Stimulated activated naive CD4-positive, alpha-beta T cell (primary cell): ENCODE results near the gene SYCE3.

ENCODE experiments used
- DNase-seq, 6 experiments: peaks; one replicate each; lab custom pipeline; 2025; lab: John Stamatoyannopoulos, UW

Gene SYCE3

DNA sequence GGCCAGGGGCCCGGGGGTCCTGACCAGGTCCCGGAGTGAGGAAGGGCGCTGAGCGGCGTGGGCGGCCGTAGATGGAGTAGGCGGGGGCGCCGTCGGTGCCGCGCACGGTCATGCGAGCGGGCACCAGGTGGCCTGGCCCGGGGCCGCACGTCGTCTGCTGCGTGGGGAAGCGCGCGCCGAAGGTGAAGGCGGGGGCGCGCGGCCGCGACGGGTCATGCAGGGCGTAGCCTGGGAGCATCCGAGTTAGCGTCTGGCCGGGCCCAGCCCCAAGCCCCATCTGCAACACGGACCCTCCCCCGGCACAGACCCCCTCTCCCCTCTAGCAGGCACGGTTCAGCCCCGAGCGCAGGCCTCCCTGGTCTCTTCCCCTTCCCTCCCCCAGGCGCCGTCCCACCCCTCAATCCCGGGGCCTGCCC lies 31.2 kb downstream of the SYCE3 start:
- peak in 3 of 6 experiments; percentile 33 to 55 (median 34) for DNase-seq

DNA sequence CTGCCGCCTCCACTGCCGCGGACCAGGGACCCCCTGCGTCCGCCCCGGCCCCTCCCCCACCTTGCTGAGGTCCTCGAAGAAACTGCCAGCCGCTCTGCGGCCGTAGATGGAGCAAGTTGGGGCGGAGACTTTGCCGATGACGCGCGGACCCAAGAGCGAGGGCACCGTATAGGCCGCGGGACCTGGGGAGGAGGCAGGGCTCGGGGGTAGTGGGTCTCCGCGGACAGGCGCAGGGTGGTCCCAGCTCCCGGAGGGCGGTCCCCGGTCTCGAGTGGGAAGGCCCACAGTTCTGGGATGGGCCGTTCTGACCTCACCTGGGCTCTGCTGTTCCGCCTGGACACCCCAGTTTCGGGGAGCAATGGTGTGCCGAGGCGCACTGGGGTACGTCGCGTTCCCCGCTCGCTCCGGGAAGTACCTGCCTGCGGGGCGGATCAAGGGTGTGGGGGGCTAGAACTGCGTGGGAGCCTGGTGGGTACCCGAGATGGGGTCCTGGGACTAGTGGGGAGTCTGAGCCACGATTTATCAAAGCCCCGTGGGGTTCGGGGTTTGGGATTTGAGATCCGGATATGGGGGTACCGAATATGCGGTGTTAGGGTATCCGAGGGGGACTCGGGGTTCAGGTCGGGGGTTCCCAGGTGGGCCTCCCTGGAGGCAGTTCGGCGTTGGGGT lies 31.7 kb downstream of the SYCE3 start:
- DNase-seq, result peak in 4 of 6 experiments; percentile 42 to 66 (median 59)

DNA sequence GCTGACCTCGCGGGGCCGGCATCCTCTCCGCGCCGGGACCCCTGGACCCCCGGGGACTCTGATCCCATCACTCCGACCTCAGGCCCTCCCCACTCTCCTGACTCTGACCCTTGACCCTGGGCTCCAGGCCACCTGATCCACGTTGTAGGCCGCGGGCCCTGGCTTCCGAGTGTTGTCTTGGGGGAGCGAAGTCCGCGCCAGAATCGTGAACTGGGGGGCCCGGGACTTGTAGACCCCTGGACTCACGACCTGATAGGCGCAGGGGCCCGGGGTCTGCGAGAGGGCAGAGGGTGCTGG lies 32.2 kb downstream of the SYCE3 start:
- no peak for DNase-seq

DNA sequence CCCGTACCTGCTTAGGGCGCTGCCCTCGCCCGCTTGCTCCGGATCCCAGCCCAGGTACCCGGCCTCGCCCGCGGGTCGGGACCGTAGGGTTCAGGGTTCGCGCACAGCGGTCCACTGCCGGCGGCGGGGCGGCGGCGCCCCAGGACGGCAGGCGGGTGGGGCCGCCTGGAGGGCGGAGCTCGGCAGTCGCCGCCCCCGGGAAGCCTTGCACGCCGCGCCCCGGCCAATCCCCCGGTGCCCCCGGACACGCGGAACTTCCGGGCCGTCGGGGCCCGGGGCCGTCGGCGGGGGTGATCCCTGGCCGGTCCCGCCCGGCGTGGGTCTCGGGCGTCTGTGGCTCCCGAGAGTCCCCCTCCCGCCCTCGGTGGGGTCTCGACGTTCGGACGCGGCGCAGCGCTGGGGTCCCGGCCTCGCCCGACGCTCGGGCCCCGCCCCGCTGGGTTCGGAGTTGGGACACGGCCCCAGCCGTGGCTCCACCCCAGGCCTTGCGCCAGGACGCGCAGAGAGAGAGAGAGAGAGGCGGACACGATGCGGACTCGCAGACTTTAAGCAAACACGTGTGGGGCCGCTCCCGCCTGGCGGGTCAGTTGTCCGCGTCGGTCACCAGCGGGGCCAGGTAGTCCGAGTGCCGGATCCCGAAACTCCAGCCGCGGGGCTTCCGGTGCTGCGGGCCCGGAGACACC lies 32.7 kb downstream of the SYCE3 start, which contains the start of gene TYMP:
Gene TYMP, minus strand, starts transcription at position 116 of the 683 bp plus-strand sequence. CDS start 303 bp downstream, outside the sequence.
- DNase-seq, result peak in 4 of 6 experiments; percentile 27 to 36 (median 32)

DNA sequence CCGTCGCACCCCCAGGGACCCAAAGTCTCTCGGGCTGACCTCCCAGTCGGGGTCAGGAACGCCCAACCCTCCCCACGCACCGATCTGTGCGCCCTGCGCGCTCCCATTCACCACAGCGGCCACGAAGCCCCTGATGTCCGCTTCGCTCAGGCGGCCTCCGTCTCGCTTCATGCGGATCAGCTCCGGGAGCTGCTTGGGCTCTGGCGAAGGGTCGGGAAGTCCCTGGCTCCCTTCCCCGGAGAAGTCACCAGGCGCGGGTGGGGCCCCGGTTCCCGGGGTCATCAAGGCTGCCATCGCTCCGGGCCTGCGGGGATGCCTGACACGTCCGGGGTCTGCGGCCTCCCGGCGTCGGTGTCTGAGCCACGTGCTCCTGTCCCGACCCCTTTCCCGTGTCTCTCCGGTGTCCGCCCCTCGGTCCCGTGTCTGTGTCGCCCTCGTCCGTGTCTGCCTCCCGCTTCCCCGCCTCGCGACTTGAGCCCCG lies 33.3 kb downstream of the SYCE3 start:
- DNase-seq, result no peak

DNA sequence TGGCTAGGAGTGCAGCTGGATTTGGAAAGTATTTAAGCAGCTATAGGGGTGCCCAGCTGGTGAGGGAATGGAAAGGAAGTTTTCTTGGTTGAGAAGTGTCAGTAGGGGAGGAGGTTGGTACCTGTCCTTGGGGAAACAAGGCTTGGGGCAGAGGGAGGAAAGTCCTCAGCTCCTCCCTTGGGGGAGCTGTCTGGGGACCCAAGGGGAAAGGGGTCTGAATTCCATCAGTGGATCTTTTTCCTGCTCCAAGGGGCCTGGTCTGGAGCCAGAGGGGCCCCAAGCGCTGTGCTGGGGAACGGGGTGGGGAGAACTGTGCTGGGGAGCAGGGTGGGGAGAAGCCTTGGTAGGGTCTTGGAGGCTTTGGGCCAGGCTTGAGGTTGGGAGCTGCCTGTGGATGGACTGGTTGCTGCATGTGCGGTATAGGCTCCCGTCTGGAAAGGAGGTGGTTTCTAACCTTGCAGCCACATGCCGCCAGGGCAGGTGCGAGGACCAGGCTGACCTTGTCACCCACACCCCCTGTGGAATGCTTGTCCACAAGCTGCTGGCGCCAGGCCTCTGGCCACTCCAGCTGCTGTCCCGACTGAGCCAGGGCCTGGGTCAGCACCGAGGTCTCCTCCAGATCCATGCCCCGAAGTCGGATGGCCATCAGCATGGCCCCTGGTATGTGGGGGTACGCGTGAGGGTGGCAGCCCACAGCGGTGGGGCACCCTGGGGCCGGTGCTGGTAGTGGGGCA lies 33.9 kb downstream of the SYCE3 start:
- no peak for DNase-seq

DNA sequence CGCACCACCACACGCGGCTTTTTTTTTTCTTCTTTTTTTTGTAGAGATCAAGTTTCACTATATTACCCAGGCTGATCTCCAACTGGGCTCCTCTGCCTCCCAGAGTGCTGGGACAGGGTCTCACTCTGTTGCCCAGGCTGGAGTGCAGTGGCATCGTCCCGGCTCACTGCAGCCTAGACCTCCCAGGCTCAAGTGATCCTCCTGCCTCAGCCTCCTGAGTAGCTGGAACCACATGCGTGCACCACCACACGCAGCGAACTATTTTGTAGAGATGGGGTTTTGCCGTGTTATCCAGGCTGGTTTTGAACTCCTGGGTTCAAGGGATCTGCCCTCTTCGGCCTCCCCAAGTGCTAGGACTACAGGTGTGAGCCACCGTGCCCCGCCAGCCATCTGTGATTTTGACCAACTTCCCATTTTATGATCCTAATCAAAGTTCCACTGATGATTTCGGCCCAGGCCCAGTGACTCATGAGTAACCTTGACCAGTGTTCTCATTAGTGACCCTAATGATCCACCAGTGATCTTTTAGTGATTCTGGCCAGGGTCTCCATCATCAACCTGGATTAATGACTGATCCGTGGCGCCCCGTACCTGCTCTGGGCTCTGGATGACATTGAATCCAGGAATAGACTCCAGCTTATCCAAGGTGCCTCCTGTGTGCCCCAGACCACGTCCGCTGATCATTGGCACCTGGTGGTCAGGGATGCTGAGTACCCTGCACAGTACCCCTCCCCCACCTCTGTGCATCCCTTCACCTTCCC lies 34.6 kb downstream of the SYCE3 start:
- no peak for DNase-seq

DNA sequence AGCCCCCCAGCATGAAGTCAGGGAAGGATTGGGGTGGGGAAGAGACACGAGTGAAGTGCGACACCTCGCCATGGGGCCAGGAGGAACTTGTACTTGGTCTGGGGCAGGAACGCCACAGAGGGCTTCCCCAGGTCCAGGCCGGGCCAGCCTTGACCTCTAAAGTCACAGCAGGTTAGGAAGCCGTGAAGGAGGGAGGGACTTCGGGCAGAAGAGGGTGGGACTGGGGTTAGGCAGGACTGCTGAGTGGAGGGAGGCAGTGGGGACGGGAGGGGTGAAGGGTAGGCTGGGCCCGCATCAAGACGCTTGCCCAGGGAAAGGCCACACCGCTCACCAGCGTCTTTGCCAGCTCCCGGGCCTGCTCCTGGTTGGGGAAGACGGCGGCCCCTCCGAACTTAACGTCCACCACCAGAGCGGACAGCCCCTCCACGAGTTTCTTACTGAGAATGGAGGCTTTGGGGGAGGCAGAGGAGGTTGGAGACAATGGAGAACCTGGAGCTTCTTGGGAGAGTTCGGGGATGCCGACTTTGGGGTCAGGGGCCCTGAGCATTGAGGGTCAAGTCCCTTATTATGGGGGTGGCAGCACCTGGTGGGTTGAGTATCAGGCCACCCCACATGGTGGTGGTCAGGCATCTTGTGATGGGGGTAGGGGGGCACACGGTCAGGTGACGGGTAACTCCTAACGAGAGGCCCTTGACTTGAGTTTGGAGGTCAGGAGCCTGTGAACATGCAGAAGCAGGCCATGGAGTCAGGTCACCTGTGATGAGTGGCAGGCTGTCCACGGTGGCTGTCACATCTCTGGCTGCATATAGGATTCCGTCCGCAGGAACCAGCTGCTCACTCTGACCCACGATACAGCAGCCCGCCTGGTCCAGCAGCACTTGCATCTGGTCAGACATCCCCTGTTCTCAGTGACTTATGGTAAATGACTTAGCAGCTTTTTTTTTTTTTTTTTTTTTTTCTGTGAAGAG lies 35.6 kb downstream of the SYCE3 start:
- DNase-seq, result peak in 1 of 6 experiments; percentile 48

DNA sequence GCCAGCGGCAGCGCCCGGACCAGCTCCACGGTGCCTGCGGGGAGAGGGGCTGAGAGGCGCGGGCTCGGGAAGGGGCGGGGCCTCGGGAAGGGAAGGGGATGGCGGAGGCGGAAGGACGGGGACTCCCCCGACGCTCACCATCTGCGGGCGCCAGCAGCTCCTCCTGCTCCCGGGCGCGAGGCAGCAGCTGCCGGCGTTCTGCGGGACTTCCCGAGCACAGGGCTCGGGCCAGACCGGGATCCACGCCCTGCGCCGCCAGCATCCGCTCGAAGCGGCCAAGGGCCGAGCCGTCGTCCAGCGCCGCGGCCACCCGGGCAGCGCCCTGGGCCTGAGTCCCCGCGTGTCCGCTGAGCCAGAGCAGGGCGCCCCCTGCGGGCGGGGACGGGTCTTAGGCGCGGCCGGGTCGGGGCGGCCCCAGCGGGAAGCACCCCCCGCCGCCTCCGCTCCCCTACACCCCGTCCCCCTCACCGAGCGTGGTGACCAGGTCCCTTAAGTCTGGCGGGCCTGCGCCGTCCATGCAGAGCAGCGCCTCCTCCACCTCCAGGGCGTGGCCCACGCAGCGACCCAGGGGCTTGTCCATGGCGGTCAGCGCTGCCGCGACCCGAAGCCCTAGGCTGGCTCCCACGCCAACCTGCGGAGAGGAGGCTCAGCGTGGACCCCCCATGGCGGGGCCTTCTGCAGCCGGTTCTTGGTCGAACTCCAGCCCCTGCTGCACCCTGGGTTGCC lies 36.4 kb downstream of the SYCE3 start:
- DNase-seq, result peak; percentile 67 to 88 (median 81)

DNA sequence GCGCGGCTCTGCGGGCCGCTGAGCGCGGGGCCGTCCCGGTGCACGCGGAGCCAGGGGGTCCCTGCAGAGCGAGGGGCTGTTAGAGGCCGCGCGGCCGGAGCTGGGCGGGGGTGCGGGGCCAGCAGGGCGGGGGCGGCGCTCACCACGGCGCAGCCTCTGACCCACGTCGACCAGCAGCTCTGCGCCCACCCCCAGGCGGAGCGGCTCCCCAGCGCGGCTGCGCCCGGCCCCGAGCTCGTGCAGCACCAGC lies 36.9 kb downstream of the SYCE3 start:
- no peak for DNase-seq

DNA sequence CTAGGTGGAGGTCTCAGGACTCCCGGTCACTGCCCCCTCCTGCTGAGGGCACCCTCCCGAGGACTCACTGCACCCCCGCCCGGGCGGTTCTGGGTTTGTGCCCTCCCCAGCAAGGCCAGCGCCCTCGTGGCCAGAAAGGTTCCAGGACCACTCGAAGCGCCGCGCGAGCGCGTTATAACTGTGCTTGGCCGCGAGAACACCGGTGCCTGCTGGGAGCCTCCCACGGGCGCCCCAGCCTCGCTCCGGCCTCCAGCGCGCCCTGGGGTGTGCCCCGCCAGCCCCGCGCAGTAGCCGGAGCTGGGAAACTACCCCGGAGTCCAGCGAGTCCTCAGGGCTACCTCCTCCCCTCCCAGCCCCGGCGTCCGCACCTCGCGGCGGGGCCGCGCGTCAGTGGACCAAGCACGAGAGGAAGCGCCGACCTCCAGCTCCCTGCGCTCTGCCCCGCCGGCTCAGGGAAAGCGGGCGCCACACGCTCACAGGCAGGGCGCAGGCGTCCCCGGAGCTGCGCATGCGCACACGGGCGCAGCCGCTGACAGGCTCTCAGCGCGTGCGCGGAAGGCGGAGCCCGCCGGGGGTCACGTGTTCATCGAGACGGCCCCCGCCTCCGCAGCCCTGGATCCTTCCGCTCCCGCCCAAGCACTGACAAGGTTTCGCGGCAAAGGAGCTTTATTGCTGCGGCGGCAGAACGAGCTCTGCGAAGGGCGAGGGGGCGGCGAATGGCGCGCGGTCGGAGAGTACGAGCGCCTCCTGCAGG lies 37.4 kb downstream of the SYCE3 start, which contains the start of gene SCO2:
Gene SCO2, minus strand, starts transcription at position 495 of the 754 bp plus-strand sequence. CDS start 1,187 bp downstream, outside the sequence.
- DNase-seq, result peak; percentile 92 to 97 (median 96)

DNA sequence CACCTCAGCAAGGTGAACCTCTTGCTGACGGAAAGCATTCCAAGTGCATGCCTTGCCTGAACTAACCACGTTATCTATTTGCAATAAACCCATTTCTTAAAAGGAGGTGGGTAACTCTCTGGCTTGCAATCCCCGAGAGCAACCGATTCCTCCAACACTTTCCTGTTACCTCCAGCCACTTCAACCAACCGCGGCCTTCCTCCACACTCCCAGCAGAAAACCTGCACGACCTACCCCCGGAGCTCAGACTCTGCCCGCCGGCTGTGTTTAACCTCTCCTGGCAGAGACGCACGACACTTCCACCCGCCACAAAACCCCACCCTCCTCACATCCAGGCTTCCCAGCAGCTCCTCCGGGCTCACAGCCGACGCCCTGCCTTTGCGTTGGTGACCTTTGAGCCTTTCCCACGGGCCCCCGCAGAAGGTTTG lies 38.0 kb downstream of the SYCE3 start:
- peak in 1 of 6 experiments; percentile 34 for DNase-seq

DNA sequence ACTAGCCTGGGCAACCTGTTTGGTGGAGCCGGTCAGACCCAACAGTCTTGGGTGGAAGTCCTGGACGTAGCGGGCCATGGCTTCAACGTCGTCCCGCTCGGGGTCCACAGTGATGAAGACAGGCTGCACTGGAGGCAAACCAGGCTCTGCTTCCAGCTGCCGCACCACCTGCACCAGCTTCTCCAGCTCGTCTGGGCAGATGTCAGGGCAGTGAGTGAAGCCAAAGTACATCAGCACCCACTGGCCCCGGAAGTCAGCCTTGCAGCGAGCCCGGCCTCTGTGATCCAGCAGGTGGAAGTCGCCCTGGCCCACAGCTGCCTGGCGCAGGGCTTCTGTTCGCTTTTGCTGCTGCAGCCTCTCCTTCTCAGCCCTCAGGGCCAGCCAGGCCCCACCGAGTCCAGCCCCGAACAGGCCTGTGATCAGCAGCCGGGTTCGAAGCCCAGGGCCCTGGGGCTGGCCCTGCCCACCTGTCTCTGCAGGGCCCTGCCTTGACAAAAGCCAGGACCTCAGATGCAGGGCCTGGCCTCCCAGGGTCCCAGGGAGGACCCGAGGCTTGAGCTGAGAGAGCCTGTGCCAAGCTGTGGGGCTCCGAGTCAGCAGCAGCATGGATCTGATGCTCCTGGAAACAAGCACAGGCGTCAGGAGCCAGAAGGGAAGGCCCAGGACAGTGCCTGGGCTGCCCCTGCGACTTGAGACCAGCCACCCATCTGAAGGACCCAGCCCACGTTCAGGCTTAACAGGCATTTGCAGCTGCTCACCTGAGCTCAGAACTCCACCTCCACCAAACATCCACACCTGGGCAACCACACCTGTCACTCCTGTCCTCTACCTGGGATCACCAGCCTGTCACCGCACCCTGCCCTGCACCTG lies 38.7 kb downstream of the SYCE3 start:
- no peak for DNase-seq

DNA sequence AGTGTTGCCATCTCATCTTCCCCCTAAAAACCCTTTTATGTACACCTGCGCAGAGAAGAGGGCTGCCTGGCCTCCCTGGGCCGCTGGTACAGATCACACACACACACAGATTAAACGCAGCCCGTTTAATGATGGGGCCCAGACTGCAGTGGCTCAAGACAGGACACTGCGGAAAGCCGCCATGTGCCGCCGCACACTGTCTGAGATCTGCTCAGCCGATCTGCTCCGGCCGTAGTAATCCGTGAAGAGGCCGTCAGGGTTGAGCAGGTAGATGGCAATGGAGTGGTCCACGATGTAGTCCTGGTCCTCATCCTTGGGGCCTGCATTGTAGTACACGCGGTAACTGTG lies 39.3 kb downstream of the SYCE3 start:
- no peak for DNase-seq

DNA sequence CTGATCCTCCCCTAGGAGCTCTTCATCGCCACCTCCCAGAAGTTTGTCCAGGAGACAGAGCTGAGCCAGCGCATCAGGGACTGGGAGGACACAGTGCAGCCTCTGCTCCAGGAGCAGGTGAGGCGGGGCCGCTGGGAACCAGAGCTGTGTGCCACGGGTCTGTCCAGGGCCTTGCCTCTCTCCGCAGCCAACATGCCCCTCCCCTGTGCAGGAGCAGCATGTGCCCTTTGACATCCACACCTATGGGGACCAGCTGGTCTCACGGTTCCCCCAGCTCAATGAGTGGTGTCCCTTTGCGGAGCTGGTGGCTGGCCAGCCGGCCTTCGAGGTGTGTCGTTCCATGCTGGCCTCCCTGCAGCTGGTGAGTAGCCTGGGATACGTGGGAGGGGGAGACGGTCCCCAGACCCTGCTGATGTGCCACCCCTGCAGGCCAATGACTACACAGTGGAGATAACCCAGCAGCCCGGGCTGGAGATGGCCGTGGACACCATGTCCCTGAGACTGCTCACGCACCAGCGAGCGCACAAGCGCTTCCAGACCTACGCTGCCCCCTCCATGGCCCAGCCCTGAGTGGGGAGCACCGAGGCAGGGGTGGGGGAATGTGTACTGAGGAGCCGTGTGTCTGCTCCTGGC lies 39.8 kb downstream of the SYCE3 start:
- DNase-seq, result no peak

DNA sequence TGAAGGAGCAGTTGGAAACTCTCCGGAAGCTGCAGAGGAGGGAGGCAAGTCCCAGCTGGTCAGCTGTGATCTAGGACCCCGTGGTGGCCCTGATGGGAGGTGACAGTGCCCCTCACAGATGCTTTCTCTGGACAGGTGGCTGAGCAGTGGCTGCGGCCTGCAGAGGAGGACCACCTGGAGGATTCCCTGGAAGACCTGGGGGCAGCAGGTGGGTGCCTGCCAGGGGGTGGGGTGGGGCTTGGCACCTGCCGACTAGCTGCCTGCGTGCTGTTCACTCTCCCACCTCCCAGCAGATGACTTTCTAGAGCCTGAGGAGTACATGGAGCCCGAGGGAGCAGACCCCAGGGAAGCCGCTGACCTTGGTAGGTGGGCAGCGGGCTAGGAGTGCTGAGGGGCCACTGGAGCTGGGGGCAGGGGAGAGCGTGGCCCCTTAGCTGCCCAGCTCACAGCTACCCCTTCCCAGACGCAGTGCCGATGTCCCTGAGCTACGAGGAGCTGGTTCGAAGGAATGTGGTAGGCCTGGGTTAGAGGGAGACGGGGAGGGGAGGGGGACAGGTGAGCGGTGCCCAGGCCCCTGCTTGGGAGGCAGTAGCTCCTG lies 40.4 kb downstream of the SYCE3 start:
- DNase-seq, result no peak

DNA sequence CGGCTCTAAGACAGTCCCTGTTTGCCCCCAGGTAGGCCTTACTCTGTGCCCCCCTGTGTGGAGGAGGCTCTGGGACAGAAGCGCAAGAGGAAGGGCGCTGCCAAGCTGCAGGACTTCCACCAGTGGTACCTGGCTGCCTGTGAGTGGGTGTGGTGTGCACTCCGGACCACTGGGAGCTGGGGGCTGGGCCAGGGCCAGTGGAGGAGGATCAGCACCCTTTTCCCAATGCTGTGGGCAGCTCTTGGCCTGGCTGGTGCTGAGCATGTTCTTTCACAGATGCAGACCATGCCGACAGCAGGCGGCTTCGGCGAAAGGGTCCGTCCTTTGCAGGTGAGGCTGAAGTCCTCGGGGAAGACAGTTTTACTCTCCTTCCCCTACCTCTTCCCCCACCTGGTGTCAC lies 41.0 kb downstream of the SYCE3 start:
- DNase-seq, result no peak
